Measurements from ENCODE around the gene RAB4A. TPM values are rescaled to one million over a fixed set of nuclear protein-coding genes. Genes with fewer than 3 reads are reported as not detected.

Gene RAB4A
- total and polyA plus RNA-seq, 2 of the 8 experiments (the other 6 are each of a cell fraction or from before 2014, with no cell fraction given) = 13.3 to 68.8 TPM

- no peak for TF ChIP-seq RAD21 (IDR thresholded peaks at IDR 0.05 in 1 of 2, conservative IDR thresholded peaks at IDR 0.05 in 1 of 2; ENCODE audit: low read depth in 2 of 2, low read length in 2 of 2)
These were observed 52.3 kb downstream of the RAB4A start (continued) for GRCh38 chr1:229323201-229323600.
